GM21619 (cell line): Measurements from ENCODE around the gene CTTN.
"Not testable (repeated sequence)": the region's sequence is repeated elsewhere in the genome, so short reads cannot be mapped to it uniquely, and the experiment has no call there.

Experiments used
- ATAC-seq: cut with Tn5 transposase; IDR thresholded peaks from one replicate; pipeline ENCODE4 v1.9.1; 2021; ENCODE audit not compliant: unreplicated experiment

Gene CTTN

DNA sequence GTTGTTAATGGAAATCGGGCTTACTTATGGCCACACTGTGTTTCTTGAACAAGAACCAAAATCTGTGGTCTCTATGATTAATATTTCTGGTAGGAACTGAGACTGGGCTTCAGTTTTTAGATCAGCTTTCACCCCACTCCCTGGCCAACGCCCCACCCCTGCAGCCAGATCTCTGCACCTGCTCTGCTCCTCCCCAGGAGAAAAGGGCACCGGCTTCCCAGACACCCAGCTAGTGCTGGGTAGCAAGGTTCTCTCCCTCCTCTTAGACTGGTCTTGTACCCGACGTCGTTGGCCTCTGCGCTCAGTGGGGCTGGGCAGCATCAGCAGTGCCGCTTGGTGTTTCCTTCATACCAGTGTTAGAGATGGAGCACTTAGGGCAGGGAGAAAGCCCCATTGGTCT is 17.0 kb upstream of the CTTN start:
- no peak for ATAC-seq

DNA sequence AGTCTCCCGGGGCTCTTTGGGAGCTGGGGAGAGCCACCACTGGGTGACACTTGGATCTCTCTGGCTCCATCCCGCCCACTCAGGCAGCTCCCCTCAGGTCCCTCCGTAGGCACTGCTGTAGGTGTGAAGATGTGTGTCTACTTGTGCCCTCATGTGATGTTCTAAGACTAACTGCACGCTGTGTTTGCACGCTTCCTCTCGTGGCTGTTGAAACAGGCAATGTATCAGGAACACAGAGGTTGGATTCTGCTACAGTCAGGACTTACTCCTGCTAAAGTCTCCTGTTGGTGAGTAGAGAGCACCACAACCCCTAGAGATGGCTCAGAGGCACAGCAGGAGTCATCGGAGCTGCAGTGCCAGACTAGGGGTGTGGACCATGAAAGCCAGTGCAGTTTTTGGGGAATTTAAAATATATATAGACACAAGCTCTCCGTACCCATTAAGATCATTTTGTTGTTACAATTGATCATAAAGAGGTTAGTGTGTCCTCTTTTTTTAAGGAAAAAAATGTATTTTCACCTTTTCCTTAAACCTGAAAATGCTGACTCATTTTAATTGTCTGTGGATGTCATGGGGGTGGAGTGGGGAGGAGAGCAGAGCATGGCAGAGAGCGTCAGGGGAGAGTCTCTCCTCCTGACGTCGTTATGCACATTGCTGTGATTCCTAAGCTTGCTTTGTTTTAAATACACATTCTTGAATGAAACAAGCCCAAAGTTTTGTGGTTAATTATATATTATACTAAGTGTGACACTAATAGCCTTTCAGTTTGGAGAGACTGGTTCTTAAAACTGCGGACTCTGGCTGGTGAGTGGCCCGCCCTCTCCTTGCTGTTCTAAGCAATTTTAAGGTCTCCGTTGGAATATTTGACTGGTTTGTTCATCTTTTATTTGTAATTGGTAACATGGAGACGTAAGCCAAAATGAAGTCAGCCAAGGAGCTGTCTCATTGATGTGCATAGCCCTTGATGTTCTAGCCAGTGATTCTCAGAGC is 16.2 kb upstream of the CTTN start:
- no peak for ATAC-seq

- no peak for ATAC-seq
Observed at GRCh38 chr11:70383664-70384565, 14.4 kb upstream of the CTTN start.

DNA sequence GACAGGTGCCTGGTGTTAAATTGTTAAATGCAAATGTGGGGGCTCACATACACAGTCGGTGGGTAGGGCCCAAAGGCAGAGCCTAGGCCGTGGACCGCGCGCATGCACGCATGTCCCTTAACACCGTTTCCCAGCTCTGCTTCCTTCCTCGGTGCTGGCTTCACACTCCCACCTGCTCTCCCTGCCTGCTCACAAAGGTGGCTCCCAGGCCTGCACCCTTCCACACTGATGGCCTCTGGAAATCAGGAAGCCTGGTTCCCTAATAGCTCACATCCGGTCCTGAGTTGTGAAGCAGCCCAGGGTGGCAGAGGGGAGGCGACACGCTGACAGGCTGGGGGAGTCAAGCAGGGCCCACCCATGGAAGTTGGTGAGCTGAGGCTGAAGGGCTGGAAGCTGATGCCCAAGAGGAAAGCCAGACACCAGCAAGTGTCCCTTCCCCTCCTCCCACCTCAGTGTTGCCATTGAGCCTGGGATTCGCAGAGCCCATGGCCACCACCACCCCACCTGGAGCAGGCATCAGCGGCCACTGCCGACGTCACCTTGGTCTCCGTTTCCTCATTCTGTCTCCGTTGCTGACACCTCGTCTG is 13.7 kb upstream of the CTTN start:
- no peak for ATAC-seq

DNA sequence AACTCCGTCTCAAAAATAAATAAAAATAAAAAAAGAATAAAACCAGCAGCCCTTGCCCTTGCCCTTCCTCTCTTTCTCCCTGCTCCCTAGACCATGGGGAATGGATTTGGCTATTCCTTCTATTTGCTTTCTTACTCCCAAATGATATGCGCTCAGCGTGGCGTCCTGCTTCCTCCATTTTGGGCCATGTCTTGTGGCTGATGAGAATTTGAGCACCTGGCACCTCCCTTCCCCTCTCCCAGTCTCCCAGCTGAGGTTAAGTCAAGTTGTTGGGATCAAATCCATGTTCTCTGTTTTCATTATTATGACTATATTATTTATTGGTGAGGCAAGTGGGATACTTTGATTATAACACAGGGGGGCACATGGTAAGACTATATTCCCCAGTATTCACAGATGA is 10.8 kb upstream of the CTTN start:
- no peak for ATAC-seq

DNA sequence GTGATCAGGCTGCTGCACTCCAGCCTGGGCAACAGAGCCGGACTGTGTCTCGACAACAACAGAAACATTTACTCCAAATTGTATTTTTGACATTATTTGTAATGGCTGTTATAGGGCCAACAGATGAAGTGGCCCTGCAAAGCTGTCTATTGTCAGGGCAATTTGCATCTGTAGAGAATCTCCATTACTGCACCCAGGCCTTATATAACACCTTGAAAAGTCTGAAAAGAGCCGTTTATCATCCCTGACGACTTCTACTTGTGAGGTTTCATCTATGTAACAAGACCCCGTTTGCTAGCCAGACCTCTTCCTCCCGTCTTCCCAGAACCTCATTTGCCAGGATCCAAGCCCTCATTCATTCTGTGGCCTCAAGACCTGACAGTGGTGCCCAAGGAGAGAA is 9.1 kb upstream of the CTTN start:
- no peak for ATAC-seq

GRCh38 chr11:70390882-70391281 is 7.4 kb upstream of the CTTN start:
- ATAC-seq, result not testable (repeated sequence)

- ATAC-seq, result no peak
Observed at GRCh38 chr11:70394211-70394950, 3.9 kb upstream of the CTTN start.

- ATAC-seq, result no peak
Observed at GRCh38 chr11:70397336-70397982, 870 bp upstream of the CTTN start.

GRCh38 chr11:70398834-70399680 is 728 bp downstream of the CTTN start:
- ATAC-seq, result no peak

- ATAC-seq, result no peak
Observed at GRCh38 chr11:70399681-70400112, 1.4 kb downstream of the CTTN start.

DNA sequence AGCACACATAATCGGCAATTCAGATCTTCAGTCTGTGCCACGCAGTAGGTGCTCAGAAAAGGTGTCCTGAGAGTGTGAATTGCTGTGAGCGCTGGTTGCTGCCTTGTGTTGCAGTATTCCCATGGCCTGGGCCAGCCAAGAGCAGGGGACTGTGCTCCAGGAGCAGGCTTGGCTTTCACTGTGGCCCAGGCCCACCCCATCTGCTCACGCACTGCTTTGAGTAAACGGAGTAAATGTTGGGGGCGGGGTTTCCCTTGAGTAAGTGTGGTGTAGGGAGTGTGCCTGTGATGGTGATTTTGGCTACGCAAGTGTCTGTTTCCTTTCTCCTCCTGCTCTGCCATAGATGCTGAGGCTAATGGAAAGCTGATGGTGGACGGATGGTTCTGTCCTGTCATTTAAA is 2.3 kb downstream of the CTTN start:
- ATAC-seq, result no peak

DNA sequence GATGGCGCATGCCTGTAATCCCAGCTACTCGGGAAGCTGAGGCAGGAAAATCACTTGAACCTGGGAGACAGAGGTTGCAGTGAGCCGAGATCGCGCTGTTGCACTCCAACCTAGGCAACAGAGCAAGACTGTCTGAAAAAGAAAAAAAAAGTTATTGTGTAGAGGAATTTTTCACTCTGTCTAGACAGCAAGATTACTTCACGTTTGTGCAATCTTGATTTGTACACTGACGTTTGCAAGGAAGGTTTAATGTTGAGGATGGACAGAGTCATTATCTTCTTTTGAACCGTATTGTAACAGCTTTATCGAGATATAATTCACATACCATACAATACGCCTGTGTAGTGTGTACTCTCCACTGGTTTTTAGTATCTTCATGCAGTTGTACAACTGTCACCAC is 3.7 kb downstream of the CTTN start:
- no peak for ATAC-seq

DNA sequence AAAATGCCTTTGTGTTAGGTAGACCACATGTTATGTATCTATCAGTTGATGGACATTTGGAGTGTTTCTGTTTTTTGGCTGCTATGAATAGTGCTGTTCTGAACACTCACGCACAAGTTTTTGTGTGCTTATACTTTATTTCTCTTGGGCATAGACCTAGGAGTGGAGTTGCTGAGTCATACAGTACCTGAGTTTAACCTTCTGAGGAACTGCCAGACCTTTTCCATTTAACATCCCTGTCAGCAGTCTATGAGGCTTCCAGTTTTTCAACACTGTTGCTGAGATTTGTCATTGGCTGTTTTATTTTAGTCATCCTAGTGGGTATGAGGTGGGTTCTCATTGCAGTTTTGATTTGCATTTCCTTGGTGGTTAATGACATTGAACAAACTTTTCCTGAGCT is 4.4 kb downstream of the CTTN start:
- no peak for ATAC-seq

GRCh38 chr11:70404244-70404643 is 5.9 kb downstream of the CTTN start:
- no peak for ATAC-seq

- ATAC-seq, result no peak
Observed at GRCh38 chr11:70405679-70406395, 7.5 kb downstream of the CTTN start.

GRCh38 chr11:70407121-70407520 is 8.8 kb downstream of the CTTN start:
- ATAC-seq, result no peak

DNA sequence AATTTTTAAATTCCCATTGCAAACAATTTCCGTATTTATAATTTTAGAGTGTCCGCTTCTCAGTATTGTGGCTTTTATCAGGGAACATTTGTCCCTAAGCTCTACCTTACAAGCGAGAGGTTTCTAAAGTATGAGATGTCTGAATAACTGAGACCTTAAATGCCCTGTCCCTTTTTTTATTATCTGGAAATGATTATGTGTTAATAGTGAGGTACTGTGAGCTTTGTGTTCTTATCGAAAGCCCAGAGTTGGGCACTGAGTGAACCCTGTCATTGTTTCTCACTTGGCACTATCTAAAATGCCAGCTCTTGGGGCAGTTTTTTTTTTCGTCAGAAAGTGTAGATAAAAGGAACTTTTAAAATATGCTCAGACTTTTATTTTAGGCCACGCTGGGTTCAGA is 9.5 kb downstream of the CTTN start:
- ATAC-seq, result no peak

DNA sequence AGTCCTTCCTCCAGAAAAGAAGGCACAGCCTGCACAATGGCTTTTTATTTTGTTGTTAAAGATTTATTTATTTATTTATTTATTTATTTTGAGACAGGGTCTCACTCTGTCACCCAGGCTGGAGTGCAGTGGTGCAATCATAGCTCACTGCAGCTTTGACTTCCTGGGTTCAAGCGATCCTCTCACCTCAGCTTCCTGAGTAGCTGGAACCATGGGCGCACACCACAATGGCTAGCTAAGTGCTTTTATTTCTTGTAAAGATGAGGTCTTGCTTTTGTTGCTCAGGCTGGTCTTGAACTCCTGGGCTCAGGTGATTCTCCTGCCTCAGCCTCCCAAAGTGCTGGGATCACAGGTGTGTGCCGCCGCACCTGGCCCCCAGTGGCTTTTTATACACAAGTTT is 10.0 kb downstream of the CTTN start:
- not testable (repeated sequence) for ATAC-seq
